Measurements from ENCODE around the gene CREB5. TPM values are rescaled to one million over a fixed set of nuclear protein-coding genes. Genes with fewer than 3 reads are reported as not detected.

Gene CREB5
- total RNA-seq, 2 donors from 2014 or later: 0.53 to 2.6 TPM

GRCh38 chr7:28503396-28503795 lies 91.1 kb downstream of the CREB5 start:
- DNase-seq: no peak
- Mint-ChIP-seq H3K4me1 (peaks cover 12% of the 10 kb centered on the region), H3K9me3 (no peaks in the 10 kb centered on the region), H3K4me3 (no peak overlapping the region), H3K27ac (no peak overlapping the region), H3K36me3 (ENCODE audit: low read depth) (no peaks in the 10 kb centered on the region), H3K27me3 (ENCODE audit: insufficient read depth) (peaks cover 5% of the 10 kb centered on the region)
- H3K27ac ChIP-seq (ENCODE audit: low read depth, low read length): no peak overlapping the region
- H3K4me1 ChIP-seq (ENCODE audit: control insufficient read depth, insufficient read depth, low read length): no peaks in the 10 kb centered on the region
- no peak overlapping the region for H3K4me3 ChIP-seq (ENCODE audit: low read length)
- no peak overlapping the region for H3K9ac ChIP-seq (ENCODE audit: extremely low read depth, low read length, poor library complexity, severe bottlenecking)
- TF ChIP-seq CTCF (conservative IDR thresholded peaks at IDR 0.05): no peak
- no peaks in the 10 kb centered on the region for H3K27me3 ChIP-seq (ENCODE audit: control insufficient read depth, insufficient read depth, low read length, poor library complexity, severe bottlenecking)
- H3K9me3 ChIP-seq (ENCODE audit: control insufficient read depth, low read length): no peaks in the 10 kb centered on the region
- no peaks in the 10 kb centered on the region for H3K36me3 ChIP-seq (ENCODE audit: control insufficient read depth, insufficient read depth, low read length)
- 90% methylated on average over 3 of the region's 3 CpGs; no CpG with 5 or more reads in 1 of the 2 experiments for WGBS, 2 experiments (ENCODE audit: insufficient coverage in 1 of 2, insufficient read length in 1 of 2)

- H3K9me3 Mint-ChIP-seq: no peaks in the 10 kb centered on the region
- H3K27me3 Mint-ChIP-seq (ENCODE audit: insufficient read depth): peaks cover 7% of the 10 kb centered on the region
- Histone ChIP-seq H3K4me3 (ENCODE audit: low read length) (no peak overlapping the region), H3K27ac (ENCODE audit: low read depth, low read length) (no peak overlapping the region), H3K36me3 (ENCODE audit: control insufficient read depth, insufficient read depth, low read length) (no peaks in the 10 kb centered on the region), H3K27me3 (ENCODE audit: control insufficient read depth, insufficient read depth, low read length, poor library complexity, severe bottlenecking) (no peaks in the 10 kb centered on the region), H3K9ac (ENCODE audit: extremely low read depth, low read length, poor library complexity, severe bottlenecking) (no peak overlapping the region), H3K4me1 (ENCODE audit: control insufficient read depth, insufficient read depth, low read length) (no peaks in the 10 kb centered on the region), H3K9me3 (ENCODE audit: control insufficient read depth, low read length) (no peaks in the 10 kb centered on the region)
- no peak overlapping the region for H3K4me3 Mint-ChIP-seq
- no peak overlapping the region for H3K27ac Mint-ChIP-seq
- no peak for TF ChIP-seq CTCF (conservative IDR thresholded peaks at IDR 0.05)
- H3K36me3 Mint-ChIP-seq (ENCODE audit: low read depth): no peaks in the 10 kb centered on the region
- peaks cover 7% of the 10 kb centered on the region for H3K4me1 Mint-ChIP-seq
- WGBS, 2 experiments (ENCODE audit: insufficient coverage in 1 of 2, insufficient read length in 1 of 2): 77% methylated on average over 6 of the region's 6 CpGs; no CpG with 5 or more reads in 1 of the 2 experiments
- no peak for DNase-seq
Observed at GRCh38 chr7:28505014-28505413, 92.7 kb downstream of the CREB5 start.

GRCh38 chr7:28505867-28506266 lies 93.5 kb downstream of the CREB5 start:
- H3K36me3 ChIP-seq (ENCODE audit: control insufficient read depth, insufficient read depth, low read length): no peaks in the 10 kb centered on the region
- peaks cover 9% of the 10 kb centered on the region for H3K27me3 Mint-ChIP-seq (ENCODE audit: insufficient read depth)
- no peak for TF ChIP-seq CTCF (conservative IDR thresholded peaks at IDR 0.05)
- H3K9me3 Mint-ChIP-seq: no peaks in the 10 kb centered on the region
- WGBS, 2 experiments (ENCODE audit: insufficient coverage in 1 of 2, insufficient read length in 1 of 2): 0 to 55% methylated on average over 1 to 3 of the region's 3 CpGs
- H3K9me3 ChIP-seq (ENCODE audit: control insufficient read depth, low read length): no peaks in the 10 kb centered on the region
- no peak overlapping the region for H3K27ac Mint-ChIP-seq
- no peak overlapping the region for H3K4me3 Mint-ChIP-seq
- no peaks in the 10 kb centered on the region for H3K4me1 ChIP-seq (ENCODE audit: control insufficient read depth, insufficient read depth, low read length)
- peaks cover 7% of the 10 kb centered on the region for H3K4me1 Mint-ChIP-seq
- no peak overlapping the region for H3K27ac ChIP-seq (ENCODE audit: low read depth, low read length)
- DNase-seq: no peak
- no peaks in the 10 kb centered on the region for H3K27me3 ChIP-seq (ENCODE audit: control insufficient read depth, insufficient read depth, low read length, poor library complexity, severe bottlenecking)
- H3K9ac ChIP-seq (ENCODE audit: extremely low read depth, low read length, poor library complexity, severe bottlenecking): no peak overlapping the region
- H3K4me3 ChIP-seq (ENCODE audit: low read length): no peak overlapping the region
- no peaks in the 10 kb centered on the region for H3K36me3 Mint-ChIP-seq (ENCODE audit: low read depth)
